HEK293T (cell line): ENCODE results near the gene ZDHHC22.

Experiments
- CTBP1 ChIP-seq: fragments of 450-650 bp; IDR thresholded peaks from 2 replicates; pipeline ENCODE4 v1.6.1; 2016; ENCODE audit warnings: borderline replicate concordance
- FOXA1 ChIP-seq: fragments of 450-650 bp; IDR thresholded peaks from 2 replicates; pipeline ENCODE4 v1.6.1; 2016; ENCODE audit warnings: mild to moderate bottlenecking
- FOXK2 ChIP-seq: fragments of 450-650 bp; IDR thresholded peaks from 2 replicates; pipeline ENCODE4 v1.6.1; 2016; ENCODE audit warnings: mild to moderate bottlenecking
- HDGF ChIP-seq: fragments of 450-650 bp; IDR thresholded peaks from 2 replicates; pipeline ENCODE4 v1.6.1; 2017; ENCODE audit warnings: antibody characterized with exemption, borderline replicate concordance
- L3MBTL2 ChIP-seq: fragments of 450-650 bp; conservative IDR thresholded peaks from 2 replicates; pipeline ENCODE4 v1.6.1; 2016; ENCODE audit warnings: mild to moderate bottlenecking
- TARDBP ChIP-seq: fragments of 450-650 bp; IDR thresholded peaks from 2 replicates; pipeline ENCODE4 v1.6.1; 2016
- ZNF384 ChIP-seq: fragments of 450-650 bp; IDR thresholded peaks from 2 replicates; pipeline ENCODE4 v1.6.1; 2016

- TF ChIP-seq L3MBTL2, result no peak
- TF ChIP-seq ZNF384, result no peak
- TF ChIP-seq TARDBP, result no peak
- no peak for TF ChIP-seq HDGF
- no peak for TF ChIP-seq FOXK2
- no peak for TF ChIP-seq CTBP1
- no peak for TF ChIP-seq FOXA1
Measured at GRCh38 chr14:77144412-77145115, 3.0 kb upstream of the ZDHHC22 start.
